ENCODE measurements around the gene TBC1D9.

TBC1D9 gene

DNA sequence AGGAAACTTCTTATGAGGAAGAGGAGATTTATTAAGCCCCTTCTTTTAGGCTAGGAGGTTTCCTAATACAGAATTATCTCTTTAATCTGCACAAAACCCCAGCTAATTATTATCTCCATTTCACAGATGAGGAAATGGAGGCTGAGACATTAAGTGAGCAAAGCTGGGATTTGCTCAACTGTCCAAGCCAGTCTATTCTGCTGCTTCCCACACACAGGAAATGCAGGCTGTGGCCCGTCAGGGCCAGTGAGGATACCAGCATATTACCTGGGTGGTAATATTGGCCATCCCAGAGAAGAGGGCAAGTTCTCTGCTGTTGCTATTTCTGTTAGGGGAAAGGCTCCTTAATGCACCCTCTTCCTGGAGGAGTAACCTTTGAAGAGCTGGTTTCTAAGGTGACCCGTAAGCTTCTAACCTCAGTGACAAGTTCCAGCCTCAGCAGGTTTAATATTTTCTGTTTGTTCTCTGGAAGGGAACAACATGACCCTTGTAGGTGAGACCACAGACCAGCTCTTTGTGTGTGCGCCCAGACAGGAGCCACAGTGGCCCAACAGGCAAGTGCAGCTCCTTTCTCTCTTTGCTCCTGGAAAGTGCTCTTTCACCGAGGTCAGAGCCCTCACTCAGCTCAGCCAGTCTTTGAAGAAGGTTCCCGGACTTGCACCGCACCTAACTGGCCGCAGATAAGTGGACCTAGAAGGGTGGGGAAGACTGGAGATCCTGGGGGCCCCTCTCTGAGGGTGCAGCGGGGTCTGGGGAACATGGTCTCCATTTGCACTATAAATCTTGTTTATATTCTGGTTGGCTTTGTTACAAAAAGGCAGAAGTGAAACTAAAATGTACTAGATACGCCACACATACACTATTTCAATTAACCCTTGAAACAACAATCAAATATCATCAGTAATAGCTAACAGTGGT is 35.5 kb downstream of the TBC1D9 start:
- no peak for ATAC-seq
- DNase-seq = no peak

DNA sequence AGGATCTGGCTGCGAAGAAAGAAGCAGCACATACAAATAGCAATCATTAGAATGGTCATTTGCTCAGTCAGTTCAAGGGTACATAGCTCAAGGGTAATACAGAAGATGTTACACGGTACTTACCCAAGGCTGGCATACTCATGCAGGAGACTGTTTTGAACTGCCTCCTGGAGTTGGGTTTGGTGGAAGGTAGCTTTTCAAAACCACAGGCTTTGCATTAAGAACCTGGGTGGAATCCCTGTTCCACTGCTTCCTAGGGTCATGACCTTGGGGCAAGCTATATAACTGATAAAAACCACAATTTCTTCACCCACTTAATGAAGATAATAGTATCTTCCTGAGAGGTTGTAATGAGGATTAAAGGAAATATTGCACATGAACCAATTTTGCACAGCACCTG is 36.5 kb downstream of the TBC1D9 start:
- peak; percentile 14 for ATAC-seq
- DNase-seq = no peak

DNA sequence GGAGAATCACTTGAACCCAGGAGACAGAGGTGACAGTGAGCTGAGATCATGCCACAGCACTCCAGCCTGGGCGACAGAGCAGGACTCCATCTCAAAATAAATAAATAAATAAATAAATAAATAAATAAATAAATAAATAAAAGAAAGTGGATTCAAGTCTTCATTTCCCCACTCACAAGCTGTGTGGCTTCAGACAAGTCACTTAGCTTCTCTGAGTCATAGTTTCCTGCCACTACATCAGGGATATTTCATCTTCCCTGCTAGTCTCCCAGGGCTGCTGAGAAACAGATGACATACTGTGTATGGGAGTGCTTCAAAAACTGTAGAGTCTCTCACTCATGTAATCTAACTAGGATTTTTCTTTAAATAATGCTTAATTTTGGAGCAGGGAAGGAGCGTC is 37.2 kb downstream of the TBC1D9 start:
- DNase-seq = no peak
- no peak for ATAC-seq

DNA sequence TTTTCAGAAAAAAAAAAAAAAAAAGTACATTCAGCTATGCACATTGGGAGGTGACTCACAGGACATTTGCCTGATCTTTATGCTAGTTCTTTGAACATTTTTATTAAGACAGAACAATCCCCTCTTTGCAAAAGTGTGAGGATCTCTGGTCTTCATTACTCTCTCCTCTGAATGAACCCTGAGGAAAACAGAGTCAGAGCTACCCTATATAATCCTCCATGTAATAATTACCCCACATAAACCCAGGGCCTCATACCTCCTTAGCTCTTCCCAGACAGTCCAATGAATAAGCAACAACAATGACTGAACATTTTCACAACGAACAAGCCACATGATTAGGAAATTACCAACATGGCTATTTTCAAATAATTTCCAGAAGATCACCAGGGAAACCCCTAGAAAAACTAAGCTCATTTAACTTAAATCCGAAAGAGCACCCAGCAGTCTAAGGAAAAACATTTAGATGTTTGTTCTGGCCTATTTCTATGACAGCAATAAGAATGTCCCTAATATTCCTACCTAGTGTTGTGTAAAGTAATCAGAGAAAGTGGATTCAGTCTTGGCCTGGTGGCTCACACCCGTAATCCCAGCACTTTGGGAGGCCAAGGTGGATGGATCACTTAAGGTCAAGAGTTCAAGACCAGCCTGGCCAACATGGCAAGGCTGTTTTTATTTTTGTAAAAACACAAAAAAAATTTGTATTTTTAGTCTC is 37.8 kb downstream of the TBC1D9 start:
- DNase-seq (no peak), ATAC-seq (no peak)

DNA sequence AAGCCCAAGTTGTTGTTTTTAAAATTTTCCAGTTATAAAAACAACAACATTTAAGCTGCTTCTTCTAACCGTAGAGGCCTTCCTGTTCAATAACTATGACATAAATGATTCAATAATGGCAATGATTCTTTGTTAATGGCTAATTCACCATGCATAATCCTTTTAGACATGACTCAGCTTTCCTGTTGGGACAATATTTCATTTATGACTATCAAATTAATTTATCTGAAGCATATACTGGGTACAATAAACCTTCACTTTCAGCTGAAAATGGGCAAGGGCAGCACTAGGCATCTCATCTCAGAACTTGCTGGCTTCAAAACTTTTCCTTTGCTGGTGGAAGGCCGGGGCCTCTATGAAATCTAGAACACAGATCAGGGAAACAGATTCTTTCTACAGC is 38.9 kb downstream of the TBC1D9 start:
- DNase-seq (no peak), ATAC-seq (no peak)

DNA sequence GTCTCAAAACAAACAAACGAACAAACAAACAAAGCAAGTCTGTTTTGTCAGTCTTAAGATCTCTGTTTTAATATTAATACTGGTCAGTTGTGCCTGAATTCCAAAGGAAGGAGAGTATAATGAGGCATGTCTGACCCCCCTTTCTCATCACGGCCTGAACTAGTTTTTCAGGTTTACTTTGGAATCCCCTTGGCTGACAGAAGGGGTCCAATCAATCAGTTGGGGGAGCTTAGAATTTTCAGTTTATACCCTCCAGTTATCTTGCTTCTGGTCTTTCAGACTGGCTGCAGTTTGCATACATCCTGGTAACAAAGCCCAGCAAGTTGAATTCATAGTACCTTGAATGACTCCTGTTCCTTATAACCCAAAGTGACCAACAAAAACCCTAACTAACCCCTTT is 41.1 kb downstream of the TBC1D9 start:
- DNase-seq (no peak), ATAC-seq (no peak)

DNA sequence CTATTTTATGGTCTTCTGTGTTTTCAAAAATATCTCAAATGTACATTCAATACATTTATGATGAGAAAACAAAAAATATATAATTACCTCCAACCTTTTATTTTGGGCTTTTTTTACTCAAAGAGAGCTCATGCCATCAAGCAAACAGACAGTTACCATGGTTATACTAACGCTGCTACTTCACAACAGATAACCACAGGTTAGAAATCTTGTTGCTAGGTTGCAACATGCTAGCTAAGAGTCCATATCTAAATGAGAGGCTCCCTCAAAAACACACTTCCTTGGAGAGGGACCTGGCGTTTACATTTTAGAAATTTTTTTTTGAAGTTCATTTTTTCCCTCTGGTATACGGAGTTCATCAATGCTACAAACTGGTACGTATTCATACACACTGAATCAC is 44.3 kb downstream of the TBC1D9 start:
- ATAC-seq = no peak

DNA sequence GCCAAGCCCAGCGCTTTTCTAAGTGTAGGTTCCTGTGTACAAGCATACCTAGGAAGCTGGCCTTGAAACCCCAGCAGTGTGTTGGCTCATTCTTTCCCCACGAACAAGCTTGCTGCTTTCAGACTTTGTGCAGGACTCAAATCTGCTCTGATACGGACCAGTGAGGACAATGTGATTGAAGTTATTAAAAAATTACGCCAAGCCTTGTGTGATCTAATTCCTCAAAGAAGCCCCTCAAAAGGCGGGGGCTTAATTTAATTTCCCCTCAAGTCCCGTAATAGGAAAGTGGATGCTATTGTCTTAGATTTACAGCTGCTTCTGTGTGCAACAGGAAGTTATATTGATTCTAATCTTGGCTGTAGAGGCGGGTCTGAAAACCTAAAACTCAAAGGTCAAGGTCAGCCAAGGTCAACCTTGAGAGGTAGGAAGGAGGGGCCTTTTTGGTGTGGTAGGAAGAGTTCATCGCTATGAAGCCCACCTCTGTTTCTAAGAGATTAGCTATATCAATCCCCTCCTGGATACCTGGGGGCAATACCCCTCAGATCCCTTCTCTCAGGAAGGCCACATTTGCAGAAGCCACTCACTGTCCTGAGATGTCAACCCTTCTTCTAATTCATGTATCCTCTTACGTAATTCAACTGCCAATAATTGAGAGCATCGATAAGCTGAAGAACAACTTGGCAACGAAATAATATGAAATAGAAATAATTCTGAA is 45.1 kb downstream of the TBC1D9 start:
- ATAC-seq (no peak), DNase-seq (no peak)

More for the DNA sequence above, 44.3 kb downstream of the TBC1D9 start:
- no peak for DNase-seq

DNA sequence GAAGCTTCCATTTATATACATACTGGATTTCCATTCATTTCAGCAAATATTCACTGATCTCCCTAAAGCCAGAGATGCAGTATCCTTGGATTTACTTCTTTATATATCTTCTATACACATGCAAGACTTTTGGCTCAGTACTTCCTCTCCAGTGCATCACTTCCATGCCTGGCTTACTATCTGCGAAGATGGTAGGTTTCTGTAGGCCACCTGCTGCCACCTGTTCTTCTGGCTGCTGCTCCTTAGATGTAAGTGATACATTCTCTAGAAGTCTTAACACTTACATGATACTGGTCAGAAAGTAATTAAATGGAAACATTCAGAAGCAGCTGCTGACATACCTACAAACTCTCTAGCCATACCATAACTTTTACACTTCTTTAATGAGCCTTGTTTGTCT is 48.9 kb downstream of the TBC1D9 start:
- DNase-seq (no peak), ATAC-seq (no peak)

DNA sequence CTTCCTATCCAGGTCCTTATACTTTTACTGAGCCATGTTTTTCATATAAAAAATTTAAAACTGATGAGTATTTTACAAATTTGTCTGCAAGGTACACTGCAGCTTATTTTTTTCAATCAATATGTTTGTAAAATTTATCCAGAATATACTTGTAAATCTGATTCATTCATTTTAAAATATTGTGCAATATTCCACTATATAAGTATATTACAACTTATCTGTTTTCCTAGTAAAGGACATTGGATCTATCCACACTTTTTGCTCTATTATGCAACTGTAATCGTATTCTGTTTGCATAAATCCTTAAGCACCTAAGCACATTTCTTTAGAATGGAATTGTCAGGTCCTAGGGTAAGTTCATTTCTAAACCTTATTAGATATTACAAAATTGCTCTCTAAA is 49.5 kb downstream of the TBC1D9 start:
- ATAC-seq = no peak
- DNase-seq = no peak

DNA sequence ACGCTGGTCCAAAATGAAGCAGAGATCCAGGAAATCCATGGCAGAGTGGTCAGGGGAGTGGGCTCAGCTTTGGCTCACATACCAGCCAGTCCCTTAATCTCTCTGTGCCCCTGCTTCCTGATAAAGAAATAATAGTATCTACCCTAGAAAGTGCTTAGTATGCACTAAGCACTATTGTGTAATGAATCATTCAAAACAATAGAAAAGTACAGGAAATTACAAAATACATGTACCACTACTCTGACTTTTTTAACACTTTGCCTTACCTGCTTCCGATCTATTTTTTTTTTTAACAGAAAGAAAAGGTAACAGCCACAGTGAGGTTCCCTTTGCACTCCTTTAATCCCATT is 49.9 kb downstream of the TBC1D9 start:
- DNase-seq (no peak), ATAC-seq (no peak)

DNA sequence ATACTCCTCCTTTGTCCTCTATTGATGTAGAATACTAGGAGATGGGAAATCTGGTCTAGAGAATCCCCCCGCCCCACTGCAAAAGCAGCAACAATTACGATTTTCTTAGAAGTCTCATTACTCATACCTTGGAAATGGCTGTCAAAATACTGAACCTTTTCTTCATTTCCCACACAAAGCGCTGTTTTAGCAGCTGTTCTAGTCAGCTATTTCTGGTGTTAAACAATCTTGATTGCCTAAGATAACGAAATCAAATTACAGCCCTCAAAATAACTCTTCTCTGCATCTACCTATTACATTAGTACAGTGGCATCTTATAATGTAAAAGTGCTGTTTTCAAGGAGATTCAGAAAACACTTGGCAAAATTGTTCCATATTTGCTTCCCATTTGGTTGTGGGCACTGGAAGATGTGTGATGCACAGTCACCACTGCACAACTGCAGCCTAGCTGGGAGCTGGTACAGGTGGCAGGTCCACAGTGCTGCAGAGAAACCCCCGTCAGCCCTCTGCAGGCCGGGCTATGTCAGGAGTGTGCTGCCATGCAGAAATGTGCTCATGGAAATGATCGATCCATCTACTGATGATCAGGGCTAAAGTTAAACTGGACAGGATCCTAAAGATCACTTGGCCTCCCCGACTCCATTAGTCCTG is 50.4 kb downstream of the TBC1D9 start:
- ATAC-seq = no peak
- no peak for DNase-seq

DNA sequence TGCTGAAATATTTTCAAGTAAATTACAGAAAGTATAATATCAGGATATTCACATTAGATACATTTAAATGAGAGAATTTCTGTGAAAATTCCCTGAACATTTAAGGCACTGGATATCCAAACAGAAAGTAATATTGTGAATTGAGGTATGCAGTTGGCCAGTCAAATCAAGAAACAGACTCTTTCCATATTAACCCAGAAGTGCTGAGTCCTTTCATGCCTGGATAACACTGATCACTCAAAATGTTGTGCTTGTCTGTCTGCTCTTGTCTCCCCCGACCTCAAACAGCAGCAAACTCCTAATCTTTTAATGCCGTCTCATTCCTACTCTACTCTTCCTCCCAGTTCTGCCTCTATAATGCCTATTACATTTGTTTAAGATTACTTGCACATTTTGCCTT is 51.2 kb downstream of the TBC1D9 start:
- no peak for ATAC-seq
- DNase-seq = no peak

DNA sequence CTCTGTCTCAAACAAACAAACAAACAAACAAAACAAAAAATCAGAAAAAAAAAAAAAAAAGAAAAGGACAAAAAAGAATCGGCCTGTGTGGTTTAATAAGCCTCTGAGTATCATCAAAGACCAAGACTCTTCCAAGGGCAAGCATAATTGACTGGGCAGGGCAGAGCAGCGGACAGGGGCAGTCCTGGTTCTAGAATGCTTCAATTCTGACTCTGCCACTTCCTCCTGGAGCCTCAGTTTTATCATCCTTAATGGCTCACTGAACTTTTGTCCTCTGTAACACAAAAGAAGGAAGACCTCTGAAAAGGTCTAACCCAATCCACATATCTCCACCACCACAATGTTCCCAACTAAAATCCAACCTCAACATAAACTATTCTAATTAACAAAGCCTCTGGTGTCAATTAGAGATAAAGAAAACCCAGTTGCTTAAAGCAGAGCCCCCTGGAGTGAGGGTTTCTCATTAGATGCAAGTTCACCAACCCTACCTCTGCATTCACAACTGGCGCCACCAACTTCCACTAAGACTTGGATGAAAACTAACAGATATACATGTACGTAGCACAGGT is 51.7 kb downstream of the TBC1D9 start:
- ATAC-seq (no peak), DNase-seq (no peak)

DNA sequence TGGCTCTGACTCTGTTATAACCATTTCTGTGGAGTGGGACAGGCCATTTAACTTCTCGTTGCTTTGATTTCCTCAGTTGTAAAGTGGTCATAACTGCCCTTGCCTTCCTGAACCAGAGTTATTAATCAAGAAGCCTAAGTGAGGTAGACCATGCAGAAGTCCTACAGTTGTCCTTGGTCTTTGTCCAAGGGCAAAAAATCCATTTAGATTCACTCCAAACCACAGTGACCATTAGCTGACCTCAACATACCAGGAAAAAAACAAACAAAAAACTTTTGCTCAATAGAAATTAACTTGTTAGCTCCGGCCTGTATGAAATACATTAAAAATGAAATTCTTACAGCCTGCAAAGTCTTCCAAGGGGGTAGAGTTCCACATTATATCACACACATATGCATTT is 52.7 kb downstream of the TBC1D9 start:
- no peak for ATAC-seq
- no peak for DNase-seq

DNA sequence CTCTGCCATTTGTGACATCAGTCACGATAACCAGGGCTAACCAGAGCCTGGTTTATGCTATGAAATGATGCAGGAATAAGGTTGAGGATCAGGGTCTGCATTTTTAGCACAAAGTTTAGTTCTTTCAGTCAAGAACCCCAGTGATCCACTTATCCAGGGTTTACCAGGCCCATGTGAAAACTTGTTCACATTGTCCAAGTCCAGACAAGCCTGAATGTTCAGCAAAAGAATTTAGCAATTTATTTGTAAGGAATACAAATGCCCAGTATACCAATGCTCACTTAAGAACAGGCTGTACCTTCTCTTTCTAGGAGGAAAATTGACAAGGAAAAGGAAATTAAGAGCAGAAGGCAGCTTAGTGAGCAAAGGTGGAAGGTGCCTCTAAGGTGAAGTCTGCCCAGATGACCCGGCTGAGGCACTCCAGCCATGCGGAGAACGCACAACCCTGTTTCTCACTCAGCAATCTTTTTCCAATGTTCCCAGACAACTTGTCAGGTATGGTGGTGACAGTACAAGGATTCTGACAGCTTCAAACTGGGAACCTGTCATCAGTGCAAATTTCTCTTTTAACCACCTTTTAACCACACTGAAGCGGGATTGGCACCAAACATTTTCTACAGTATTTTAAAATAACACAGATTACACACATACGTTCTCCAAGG is 54.0 kb downstream of the TBC1D9 start:
- ATAC-seq (no peak), DNase-seq (no peak)

DNA sequence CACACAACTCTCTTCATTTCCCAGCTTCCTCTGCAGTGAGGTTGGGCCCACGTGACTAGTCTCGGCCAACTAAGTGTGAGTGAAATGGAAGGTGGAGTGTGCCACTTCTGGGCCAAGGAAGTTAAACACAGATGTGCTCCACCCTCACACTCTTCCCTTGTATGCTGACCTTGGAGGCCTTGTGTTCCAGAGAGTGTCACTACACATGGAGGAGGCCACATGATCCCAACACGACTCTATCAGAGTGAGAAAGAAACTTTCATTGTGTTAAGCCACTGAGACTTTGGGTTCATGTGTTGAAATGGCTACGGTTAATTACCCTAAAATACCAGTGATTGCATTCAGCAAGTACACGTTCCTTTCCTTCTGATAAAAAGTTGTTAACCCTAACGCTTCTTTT is 55.1 kb downstream of the TBC1D9 start:
- DNase-seq (no peak), ATAC-seq (no peak)

DNA sequence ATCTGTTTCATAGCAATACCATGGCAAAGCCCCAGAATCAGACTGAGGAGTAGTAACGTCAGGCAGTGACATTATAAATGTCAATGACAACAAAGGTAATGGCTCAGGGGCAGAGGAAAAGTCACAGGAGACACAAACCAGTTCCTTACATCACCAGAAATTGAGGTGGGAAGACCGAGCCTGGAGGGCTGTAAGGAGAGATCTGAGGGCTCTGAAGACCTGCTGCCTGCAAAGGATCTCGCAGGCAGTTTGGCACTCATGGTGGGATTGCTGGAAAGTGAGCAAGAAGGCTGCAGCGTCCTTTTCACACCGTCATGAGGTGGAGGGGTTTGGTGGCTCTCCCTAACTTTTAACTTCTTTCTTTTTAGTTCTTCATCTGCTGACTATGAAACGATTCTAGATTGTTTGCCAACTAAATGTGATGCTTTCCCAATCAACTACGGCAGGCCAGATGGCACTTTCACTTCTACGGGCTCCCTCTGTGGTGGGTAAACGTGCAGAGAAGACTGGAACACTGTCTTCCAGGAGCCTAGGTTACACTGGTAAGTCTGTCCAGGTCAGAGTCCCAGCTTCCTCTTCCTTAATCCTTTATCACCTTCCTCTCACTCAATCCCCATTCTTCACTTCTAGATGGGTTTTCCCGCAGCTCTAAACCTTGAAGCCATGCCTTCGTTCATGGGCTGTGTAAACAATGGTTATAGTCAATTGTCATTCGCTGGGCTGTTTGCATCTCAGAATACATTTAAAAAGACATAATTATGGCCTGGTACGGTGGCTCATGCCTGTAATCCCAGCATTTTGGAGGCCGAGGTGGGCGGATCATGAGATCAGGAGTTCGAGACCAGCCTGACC is 58.2 kb downstream of the TBC1D9 start:
- no peak for ATAC-seq
- DNase-seq = no peak

DNA sequence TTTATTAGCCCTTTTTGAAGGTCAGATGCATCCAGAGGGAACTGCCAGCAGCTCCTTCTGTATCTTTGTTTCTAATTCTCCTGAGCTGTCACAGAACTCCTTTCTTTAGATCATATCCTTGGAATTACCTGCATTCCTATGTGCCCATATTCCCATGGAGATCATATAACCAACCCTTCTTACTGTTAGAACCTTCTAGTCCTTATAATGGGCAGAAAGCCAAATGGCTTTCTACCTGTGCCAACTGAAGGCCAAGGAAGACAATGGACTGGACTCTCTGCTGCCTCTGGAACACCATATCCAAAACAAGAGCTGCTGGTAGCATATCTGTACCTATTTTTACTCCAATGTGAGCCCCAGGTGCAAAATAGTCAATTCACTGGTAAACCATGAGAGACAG is 60.7 kb downstream of the TBC1D9 start:
- ATAC-seq (no peak), DNase-seq (no peak)

DNA sequence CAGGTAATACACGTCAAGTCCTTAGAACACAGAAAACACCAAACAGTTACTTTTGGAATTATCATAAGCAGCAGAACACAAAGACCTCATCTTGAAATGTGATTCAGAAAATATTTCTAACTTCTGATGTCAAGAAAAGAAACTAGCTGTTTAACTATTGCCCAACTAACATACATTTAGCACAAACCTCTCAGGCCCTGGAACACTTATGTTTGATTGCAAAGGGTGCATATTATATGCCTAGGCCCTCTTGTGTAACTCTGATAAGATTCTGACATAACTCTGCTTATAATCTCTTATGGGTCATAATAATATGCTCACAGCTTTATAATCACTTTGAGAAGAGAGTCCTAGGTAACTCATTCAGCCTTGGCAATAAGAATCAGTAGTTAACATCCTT is 62.6 kb downstream of the TBC1D9 start:
- DNase-seq (no peak), ATAC-seq (no peak)

DNA sequence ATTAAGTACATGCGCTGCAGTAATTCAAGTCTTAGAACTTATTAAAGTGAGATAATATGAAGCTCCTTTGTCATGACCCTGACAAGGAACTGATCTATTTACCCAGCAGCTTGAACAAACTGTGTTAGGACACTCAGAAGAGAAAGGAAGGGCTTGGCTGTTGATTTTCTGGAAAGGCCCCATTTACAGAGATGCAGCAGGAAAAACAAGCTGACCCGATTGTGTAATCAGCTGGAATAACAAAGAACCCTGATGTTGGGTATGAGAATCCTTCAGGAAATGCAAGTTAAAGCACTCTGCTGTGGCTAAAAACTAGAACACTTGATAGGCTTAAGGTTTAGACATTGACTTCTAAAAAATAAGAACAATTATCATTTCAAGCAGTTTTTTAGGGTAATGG is 64.8 kb downstream of the TBC1D9 start:
- no peak for ATAC-seq
- DNase-seq = no peak

Data from stimulated activated naive CD8-positive, alpha-beta T cell treated with anti-CD3 and anti-CD28 coated beads, Interleukin-15, Interleukin-2, amounts not matched to agents 100 U/mL and 50 U/mL, for 24 hours (primary cell).